H1 (cell line): ENCODE data around the gene CYP1A2. TPM values are rescaled to one million over a fixed set of nuclear protein-coding genes. Genes with fewer than 3 reads are reported as not detected.

Experiments used
- polyA plus RNA-seq, 7 experiments: library from polyadenylated mRNA; depleted of rRNA in 3 of 7; stranded (reverse) in 5 of 7; unstranded in 2 of 7; fragments of >200 nt in 5 of 7; fragments of 200-250 nt in 2 of 7; gene quantifications; 1 replicate in 5 of 7; 2 replicates in 1 of 7; 4 replicates in 1 of 7; pipeline versions ENCODE4 v1.2.1 to v1.2.3, GENCODE V29; 2011 to 2013; ENCODE audit warnings: missing spikeins in 2 of 7, mixed read lengths in 2 of 7
- total RNA-seq: library from RNA; stranded (reverse); fragmentation: NEBNext Ultra II Directional; extraction: Animal tissue kit (Norgen Biotek cat#: 25700); gene quantifications from 2 replicates; pipeline ENCODE4 v1.2.1, GENCODE V29; 2021
- TF ChIP-seq, protein P1 (sequence below): fragments of 300-600 bp; sonication (generic); IDR thresholded peaks from 2 replicates; pipeline ENCODE4 v1.7.1; 2012; ENCODE audit warnings: low read length, moderate library complexity, mild to moderate bottlenecking, inconsistent platforms; ENCODE audit not compliant: insufficient replicate concordance

CYP1A2 gene
- total and polyA plus RNA-seq, 2 of the 8 experiments (the other 6 are each of a cell fraction or from before 2014, with no cell fraction given), result not detected

DNA sequence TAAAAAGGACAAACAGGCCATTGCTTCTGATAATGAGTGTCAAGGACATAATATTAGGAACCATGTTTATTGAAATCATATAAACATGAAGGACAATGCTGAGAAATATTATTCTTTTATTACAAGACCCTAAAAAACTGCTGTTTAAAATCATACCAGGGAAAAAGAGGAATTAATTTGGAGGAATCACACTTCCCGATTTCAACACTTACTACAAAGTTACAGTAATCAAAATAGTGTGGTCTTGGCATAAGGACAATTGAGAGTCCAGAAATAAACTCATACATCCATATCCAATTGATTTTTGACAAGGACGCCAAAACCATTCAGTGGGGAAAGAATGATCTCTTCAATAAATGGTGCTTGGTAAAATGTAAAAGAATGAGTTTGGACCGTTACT, 36.3 kb upstream of the CYP1A2 start (continued):
- TF ChIP-seq, protein P1, sequence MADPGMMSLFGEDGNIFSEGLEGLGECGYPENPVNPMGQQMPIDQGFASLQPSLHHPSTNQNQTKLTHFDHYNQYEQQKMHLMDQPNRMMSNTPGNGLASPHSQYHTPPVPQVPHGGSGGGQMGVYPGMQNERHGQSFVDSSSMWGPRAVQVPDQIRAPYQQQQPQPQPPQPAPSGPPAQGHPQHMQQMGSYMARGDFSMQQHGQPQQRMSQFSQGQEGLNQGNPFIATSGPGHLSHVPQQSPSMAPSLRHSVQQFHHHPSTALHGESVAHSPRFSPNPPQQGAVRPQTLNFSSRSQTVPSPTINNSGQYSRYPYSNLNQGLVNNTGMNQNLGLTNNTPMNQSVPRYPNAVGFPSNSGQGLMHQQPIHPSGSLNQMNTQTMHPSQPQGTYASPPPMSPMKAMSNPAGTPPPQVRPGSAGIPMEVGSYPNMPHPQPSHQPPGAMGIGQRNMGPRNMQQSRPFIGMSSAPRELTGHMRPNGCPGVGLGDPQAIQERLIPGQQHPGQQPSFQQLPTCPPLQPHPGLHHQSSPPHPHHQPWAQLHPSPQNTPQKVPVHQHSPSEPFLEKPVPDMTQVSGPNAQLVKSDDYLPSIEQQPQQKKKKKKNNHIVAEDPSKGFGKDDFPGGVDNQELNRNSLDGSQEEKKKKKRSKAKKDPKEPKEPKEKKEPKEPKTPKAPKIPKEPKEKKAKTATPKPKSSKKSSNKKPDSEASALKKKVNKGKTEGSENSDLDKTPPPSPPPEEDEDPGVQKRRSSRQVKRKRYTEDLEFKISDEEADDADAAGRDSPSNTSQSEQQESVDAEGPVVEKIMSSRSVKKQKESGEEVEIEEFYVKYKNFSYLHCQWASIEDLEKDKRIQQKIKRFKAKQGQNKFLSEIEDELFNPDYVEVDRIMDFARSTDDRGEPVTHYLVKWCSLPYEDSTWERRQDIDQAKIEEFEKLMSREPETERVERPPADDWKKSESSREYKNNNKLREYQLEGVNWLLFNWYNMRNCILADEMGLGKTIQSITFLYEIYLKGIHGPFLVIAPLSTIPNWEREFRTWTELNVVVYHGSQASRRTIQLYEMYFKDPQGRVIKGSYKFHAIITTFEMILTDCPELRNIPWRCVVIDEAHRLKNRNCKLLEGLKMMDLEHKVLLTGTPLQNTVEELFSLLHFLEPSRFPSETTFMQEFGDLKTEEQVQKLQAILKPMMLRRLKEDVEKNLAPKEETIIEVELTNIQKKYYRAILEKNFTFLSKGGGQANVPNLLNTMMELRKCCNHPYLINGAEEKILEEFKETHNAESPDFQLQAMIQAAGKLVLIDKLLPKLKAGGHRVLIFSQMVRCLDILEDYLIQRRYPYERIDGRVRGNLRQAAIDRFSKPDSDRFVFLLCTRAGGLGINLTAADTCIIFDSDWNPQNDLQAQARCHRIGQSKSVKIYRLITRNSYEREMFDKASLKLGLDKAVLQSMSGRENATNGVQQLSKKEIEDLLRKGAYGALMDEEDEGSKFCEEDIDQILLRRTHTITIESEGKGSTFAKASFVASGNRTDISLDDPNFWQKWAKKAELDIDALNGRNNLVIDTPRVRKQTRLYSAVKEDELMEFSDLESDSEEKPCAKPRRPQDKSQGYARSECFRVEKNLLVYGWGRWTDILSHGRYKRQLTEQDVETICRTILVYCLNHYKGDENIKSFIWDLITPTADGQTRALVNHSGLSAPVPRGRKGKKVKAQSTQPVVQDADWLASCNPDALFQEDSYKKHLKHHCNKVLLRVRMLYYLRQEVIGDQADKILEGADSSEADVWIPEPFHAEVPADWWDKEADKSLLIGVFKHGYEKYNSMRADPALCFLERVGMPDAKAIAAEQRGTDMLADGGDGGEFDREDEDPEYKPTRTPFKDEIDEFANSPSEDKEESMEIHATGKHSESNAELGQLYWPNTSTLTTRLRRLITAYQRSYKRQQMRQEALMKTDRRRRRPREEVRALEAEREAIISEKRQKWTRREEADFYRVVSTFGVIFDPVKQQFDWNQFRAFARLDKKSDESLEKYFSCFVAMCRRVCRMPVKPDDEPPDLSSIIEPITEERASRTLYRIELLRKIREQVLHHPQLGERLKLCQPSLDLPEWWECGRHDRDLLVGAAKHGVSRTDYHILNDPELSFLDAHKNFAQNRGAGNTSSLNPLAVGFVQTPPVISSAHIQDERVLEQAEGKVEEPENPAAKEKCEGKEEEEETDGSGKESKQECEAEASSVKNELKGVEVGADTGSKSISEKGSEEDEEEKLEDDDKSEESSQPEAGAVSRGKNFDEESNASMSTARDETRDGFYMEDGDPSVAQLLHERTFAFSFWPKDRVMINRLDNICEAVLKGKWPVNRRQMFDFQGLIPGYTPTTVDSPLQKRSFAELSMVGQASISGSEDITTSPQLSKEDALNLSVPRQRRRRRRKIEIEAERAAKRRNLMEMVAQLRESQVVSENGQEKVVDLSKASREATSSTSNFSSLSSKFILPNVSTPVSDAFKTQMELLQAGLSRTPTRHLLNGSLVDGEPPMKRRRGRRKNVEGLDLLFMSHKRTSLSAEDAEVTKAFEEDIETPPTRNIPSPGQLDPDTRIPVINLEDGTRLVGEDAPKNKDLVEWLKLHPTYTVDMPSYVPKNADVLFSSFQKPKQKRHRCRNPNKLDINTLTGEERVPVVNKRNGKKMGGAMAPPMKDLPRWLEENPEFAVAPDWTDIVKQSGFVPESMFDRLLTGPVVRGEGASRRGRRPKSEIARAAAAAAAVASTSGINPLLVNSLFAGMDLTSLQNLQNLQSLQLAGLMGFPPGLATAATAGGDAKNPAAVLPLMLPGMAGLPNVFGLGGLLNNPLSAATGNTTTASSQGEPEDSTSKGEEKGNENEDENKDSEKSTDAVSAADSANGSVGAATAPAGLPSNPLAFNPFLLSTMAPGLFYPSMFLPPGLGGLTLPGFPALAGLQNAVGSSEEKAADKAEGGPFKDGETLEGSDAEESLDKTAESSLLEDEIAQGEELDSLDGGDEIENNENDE, result no peak
